HEK293 (cell line): ENCODE results near the gene TCERG1L.

Experiments
- CTCF ChIA-PET: fragments of 350-600 bp; formaldehyde crosslinking; extraction: SDS; loops from one replicate; lab custom pipeline; 2021; ENCODE audit warnings: antibody characterized with exemption; lab: Yijun Ruan, JAX
- POLR2A ChIA-PET: fragments of 300-600 bp; formaldehyde crosslinking; extraction: SDS; loops from one replicate; lab custom pipeline; 2020; ENCODE audit warnings: antibody characterized with exemption, inconsistent platforms; lab: Yijun Ruan, JAX
- H3K27ac ChIP-seq: fragments of 200-500 bp; sonication (Bioruptor generic); 2 replicates; pipeline ENCODE4 v1.5.1; 2014; ENCODE audit warnings: low read depth, low read length, control low read depth, inconsistent platforms; ENCODE audit errors: extremely low read depth
- H3K36me3 ChIP-seq, 2 experiments: fragments of 200-500 bp in 1 of 2; sonication (Bioruptor generic) in 1 of 2; 1 replicate in 1 of 2; 2 replicates in 1 of 2; pipeline ENCODE4 v1.5.1; 2014 to 2017; ENCODE audit warnings: inconsistent platforms in 2 of 2, low read length in 2 of 2; ENCODE audit not compliant: control insufficient read depth in 2 of 2, insufficient read depth in 1 of 2
- H3K4me1 ChIP-seq: fragments of 200-500 bp; sonication (Bioruptor generic); 2 replicates; pipeline ENCODE4 v1.5.1; 2014; ENCODE audit warnings: mild to moderate bottlenecking, low read length, inconsistent platforms; ENCODE audit not compliant: control insufficient read depth, insufficient read depth
- H3K4me3 ChIP-seq: 2 replicates; pipeline ENCODE4 v1.5.1; 2011; ENCODE audit warnings: low read depth, mild to moderate bottlenecking, control low read depth, low read length, moderate library complexity
- H3K9me3 ChIP-seq: fragments of 200-500 bp; sonication (Bioruptor generic); 2 replicates; pipeline ENCODE4 v1.5.1; 2014; ENCODE audit warnings: low read depth, low read length, inconsistent platforms; ENCODE audit not compliant: control insufficient read depth, insufficient read depth
- AEBP2 ChIP-seq: fragments of 450-650 bp; formaldehyde crosslinking; IDR thresholded peaks from 2 replicates; pipeline ENCODE4 v1.5.1; 2016; ENCODE audit warnings: missing biosample characterization, missing genetic modification characterization, borderline replicate concordance
- BCL11A ChIP-seq: fragments of 450-650 bp; formaldehyde crosslinking; IDR thresholded peaks from 2 replicates; pipeline ENCODE4 v1.5.1; 2016; ENCODE audit warnings: low read depth, missing biosample characterization, missing genetic modification characterization
- HOXC10 ChIP-seq: sonication (generic); formaldehyde crosslinking; IDR thresholded peaks from 2 replicates; pipeline ENCODE4 v1.8.1; 2023; ENCODE audit warnings: mild to moderate bottlenecking, missing genetic modification reagents
- KLF10 ChIP-seq: fragments of 450-650 bp; IDR thresholded peaks from 2 replicates; pipeline ENCODE4 v1.5.1; 2018; ENCODE audit warnings: missing biosample characterization, mild to moderate bottlenecking, missing genetic modification characterization
- SCRT1 ChIP-seq: fragments of 450-650 bp; formaldehyde crosslinking; IDR thresholded peaks from 2 replicates; pipeline ENCODE4 v1.5.1; 2016; ENCODE audit warnings: missing biosample characterization, missing genetic modification characterization, borderline replicate concordance
- WT1 ChIP-seq: fragments of 450-650 bp; formaldehyde crosslinking; IDR thresholded peaks from 2 replicates; pipeline ENCODE4 v1.5.1; 2016; ENCODE audit warnings: missing biosample characterization, missing genetic modification characterization
- ZEB2 ChIP-seq: fragments of 450-650 bp; formaldehyde crosslinking; IDR thresholded peaks from 2 replicates; pipeline ENCODE4 v1.5.1; 2016; ENCODE audit warnings: missing biosample characterization, missing genetic modification characterization
- ZNF132 ChIP-seq: fragments of 450-650 bp; formaldehyde crosslinking; IDR thresholded peaks from 2 replicates; pipeline ENCODE4 v1.5.1; 2017; ENCODE audit warnings: missing biosample characterization, missing genetic modification characterization, borderline replicate concordance
- ZNF133 ChIP-seq: fragments of 450-650 bp; formaldehyde crosslinking; IDR thresholded peaks from 2 replicates; pipeline ENCODE4 v1.5.1; 2016; ENCODE audit warnings: missing biosample characterization, missing genetic modification characterization
- ZNF138 ChIP-seq: fragments of 450-650 bp; formaldehyde crosslinking; IDR thresholded peaks from 2 replicates; pipeline ENCODE4 v1.5.1; 2016; ENCODE audit warnings: missing biosample characterization, missing genetic modification characterization, borderline replicate concordance
- ZNF157 ChIP-seq: fragments of 450-650 bp; formaldehyde crosslinking; IDR thresholded peaks from 2 replicates; pipeline ENCODE4 v1.5.1; 2016; ENCODE audit warnings: missing biosample characterization, missing genetic modification characterization
- ZNF211 ChIP-seq: fragments of 450-650 bp; formaldehyde crosslinking; IDR thresholded peaks from 2 replicates; pipeline ENCODE4 v1.5.1; 2016; ENCODE audit warnings: low read depth, missing biosample characterization, missing genetic modification characterization
- ZNF26 ChIP-seq: fragments of 450-650 bp; formaldehyde crosslinking; IDR thresholded peaks from 2 replicates; pipeline ENCODE4 v1.5.1; 2016; ENCODE audit warnings: missing biosample characterization, missing genetic modification characterization
- ZNF302 ChIP-seq: fragments of 450-650 bp; formaldehyde crosslinking; IDR thresholded peaks from 2 replicates; pipeline ENCODE4 v1.5.1; 2016; ENCODE audit warnings: missing biosample characterization, missing genetic modification characterization, low read depth
- ZNF488 ChIP-seq: fragments of 450-650 bp; formaldehyde crosslinking; IDR thresholded peaks from 2 replicates; pipeline ENCODE4 v1.5.1; 2016; ENCODE audit warnings: missing biosample characterization, missing genetic modification characterization
- ZNF623 ChIP-seq: fragments of 450-650 bp; formaldehyde crosslinking; IDR thresholded peaks from 2 replicates; pipeline ENCODE4 v1.5.1; 2016; ENCODE audit warnings: missing biosample characterization, missing genetic modification characterization
- ZNF624 ChIP-seq: fragments of 450-650 bp; formaldehyde crosslinking; IDR thresholded peaks from 2 replicates; pipeline ENCODE4 v1.5.1; 2017; ENCODE audit warnings: missing biosample characterization, missing genetic modification characterization
- ZNF654 ChIP-seq: fragments of 450-650 bp; formaldehyde crosslinking; IDR thresholded peaks from 2 replicates; pipeline ENCODE4 v1.5.1; 2016; ENCODE audit warnings: low read depth, missing biosample characterization, missing genetic modification characterization
- ZNF704 ChIP-seq: fragments of 450-650 bp; formaldehyde crosslinking; IDR thresholded peaks from 2 replicates; pipeline ENCODE4 v1.5.1; 2016; ENCODE audit warnings: missing biosample characterization, missing genetic modification characterization
- ZNF768 ChIP-seq: fragments of 450-650 bp; formaldehyde crosslinking; IDR thresholded peaks from 2 replicates; pipeline ENCODE4 v1.5.1; 2018; ENCODE audit warnings: missing biosample characterization, mild to moderate bottlenecking, missing genetic modification characterization
- ZNF785 ChIP-seq: fragments of 450-650 bp; formaldehyde crosslinking; IDR thresholded peaks from 2 replicates; pipeline ENCODE4 v1.5.1; 2016; ENCODE audit warnings: missing biosample characterization, missing genetic modification characterization
- ZNF791 ChIP-seq: fragments of 450-650 bp; formaldehyde crosslinking; IDR thresholded peaks from 2 replicates; pipeline ENCODE4 v1.5.1; 2016; ENCODE audit warnings: missing biosample characterization, missing genetic modification characterization

TCERG1L gene

GRCh38 chr10:131119626-131120355 lies 191.7 kb downstream of the TCERG1L start (continued):
- TF ChIP-seq ZNF704 (tag by site-specific recombination) = no peak
- no peak for TF ChIP-seq SCRT1 (tag by site-specific recombination)
- no peak for TF ChIP-seq ZNF26 (tag by site-specific recombination)
- no peak for TF ChIP-seq ZEB2 (tag by site-specific recombination)

- H3K9me3 ChIP-seq = no peaks in the 10 kb centered on the region
- no peak overlapping the region for H3K27ac ChIP-seq
- TF ChIP-seq ZNF133 (tag by site-specific recombination) (no peak), ZNF785 (no peak), KLF10 (tag by site-specific recombination) (no peak), ZNF768 (tag by site-specific recombination) (no peak), WT1 (tag by site-specific recombination) (no peak), HOXC10 (no peak), ZNF138 (tag by site-specific recombination) (no peak), ZNF624 (no peak), ZNF132 (no peak), ZNF488 (no peak), ZNF791 (tag by site-specific recombination) (no peak), ZNF157 (no peak), ZNF211 (no peak), ZNF654 (tag by site-specific recombination) (no peak), ZNF302 (tag by site-specific recombination) (no peak)
- TF ChIP-seq, all 188 proteins: peak for 0
- Histone ChIP-seq H3K36me3 (no peaks in the 10 kb centered on the region), H3K4me1 (no peaks in the 10 kb centered on the region), H3K4me3 (no peak overlapping the region)
- POLR2A ChIA-PET = no interaction called here
- CTCF ChIA-PET = no interaction called here
Measured at GRCh38 chr10:131117416-131118212, 193.9 kb downstream of the TCERG1L start.

GRCh38 chr10:131116991-131117375 lies 194.5 kb downstream of the TCERG1L start:
- no peaks in the 10 kb centered on the region for H3K9me3 ChIP-seq
- CTCF ChIA-PET = no interaction called here
- POLR2A ChIA-PET = no interaction called here
- no peaks in the 10 kb centered on the region for H3K4me1 ChIP-seq
- no peak overlapping the region for H3K4me3 ChIP-seq
- no peak for TF ChIP-seq ZNF623 (tag by site-specific recombination)
- no peak for TF ChIP-seq BCL11A
- TF ChIP-seq AEBP2 (tag by site-specific recombination) = no peak
- no peaks in the 10 kb centered on the region for H3K36me3 ChIP-seq
- H3K27ac ChIP-seq = no peak overlapping the region
